Spleen (tissue), 7 donors: ENCODE data around the gene NCAPD3.

ENCODE experiments used
- POLR2A ChIP-seq, 3 donors: fragments of 450-650 bp; IDR thresholded peaks; one replicate each; pipeline ENCODE4 v1.5.1; 2017; ENCODE audit warnings: antibody characterized with exemption in 3 of 3, mild to moderate bottlenecking in 1 of 3
- TF ChIP-seq, protein P1 (sequence below), 11 experiments: fragments of 200-600 bp in 7 of 11; fragments of 450-650 bp in 4 of 11; sonication (generic) in 4 of 11; IDR thresholded peaks in 8 of 11; conservative IDR thresholded peaks in 3 of 11; 1 replicate in 7 of 11; 2 replicates in 4 of 11; pipeline versions ENCODE4 v1.4.0 to v1.8.0; 2016 to 2021; ENCODE audit warnings: antibody characterized with exemption in 11 of 11, inconsistent platforms in 4 of 11, mild to moderate bottlenecking in 1 of 11
- donor health status: DM: no; HTN: no; CAD: no; lungs with moderate emphysema.
- donor health status: DM: no; HTN: no; CAD: no.
- donor health status: DM: no; HTN: no; CAD: no.

DNA sequence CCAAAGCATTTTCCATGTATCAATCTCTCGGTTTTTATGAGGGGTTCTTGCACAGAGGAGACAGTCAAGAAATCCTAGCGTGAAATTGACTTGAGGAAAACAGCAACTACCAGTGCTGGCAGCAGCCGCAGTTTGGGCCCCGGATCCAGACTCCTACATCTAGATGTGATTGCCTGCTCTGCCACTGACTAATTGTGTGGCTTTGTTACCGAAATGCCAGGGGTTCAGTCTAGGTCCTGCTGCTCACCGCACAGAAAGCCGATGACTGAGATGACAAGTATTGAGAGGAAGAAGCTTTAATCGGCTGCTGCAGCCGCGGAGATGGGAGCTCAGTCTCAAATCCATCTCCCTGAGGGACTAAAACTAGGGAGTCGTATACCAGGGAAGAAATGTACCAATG, 44.2 kb upstream of the NCAPD3 start:
- TF ChIP-seq, protein P1, sequence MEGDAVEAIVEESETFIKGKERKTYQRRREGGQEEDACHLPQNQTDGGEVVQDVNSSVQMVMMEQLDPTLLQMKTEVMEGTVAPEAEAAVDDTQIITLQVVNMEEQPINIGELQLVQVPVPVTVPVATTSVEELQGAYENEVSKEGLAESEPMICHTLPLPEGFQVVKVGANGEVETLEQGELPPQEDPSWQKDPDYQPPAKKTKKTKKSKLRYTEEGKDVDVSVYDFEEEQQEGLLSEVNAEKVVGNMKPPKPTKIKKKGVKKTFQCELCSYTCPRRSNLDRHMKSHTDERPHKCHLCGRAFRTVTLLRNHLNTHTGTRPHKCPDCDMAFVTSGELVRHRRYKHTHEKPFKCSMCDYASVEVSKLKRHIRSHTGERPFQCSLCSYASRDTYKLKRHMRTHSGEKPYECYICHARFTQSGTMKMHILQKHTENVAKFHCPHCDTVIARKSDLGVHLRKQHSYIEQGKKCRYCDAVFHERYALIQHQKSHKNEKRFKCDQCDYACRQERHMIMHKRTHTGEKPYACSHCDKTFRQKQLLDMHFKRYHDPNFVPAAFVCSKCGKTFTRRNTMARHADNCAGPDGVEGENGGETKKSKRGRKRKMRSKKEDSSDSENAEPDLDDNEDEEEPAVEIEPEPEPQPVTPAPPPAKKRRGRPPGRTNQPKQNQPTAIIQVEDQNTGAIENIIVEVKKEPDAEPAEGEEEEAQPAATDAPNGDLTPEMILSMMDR (IDR thresholded peaks at IDR 0.05 in 8 of 11, conservative IDR thresholded peaks at IDR 0.05 in 3 of 11), result no peak
- no peak for TF ChIP-seq POLR2A (IDR thresholded peaks at IDR 0.05)
